ENCODE measurements around the gene RHBDL3.

RHBDL3 gene

DNA sequence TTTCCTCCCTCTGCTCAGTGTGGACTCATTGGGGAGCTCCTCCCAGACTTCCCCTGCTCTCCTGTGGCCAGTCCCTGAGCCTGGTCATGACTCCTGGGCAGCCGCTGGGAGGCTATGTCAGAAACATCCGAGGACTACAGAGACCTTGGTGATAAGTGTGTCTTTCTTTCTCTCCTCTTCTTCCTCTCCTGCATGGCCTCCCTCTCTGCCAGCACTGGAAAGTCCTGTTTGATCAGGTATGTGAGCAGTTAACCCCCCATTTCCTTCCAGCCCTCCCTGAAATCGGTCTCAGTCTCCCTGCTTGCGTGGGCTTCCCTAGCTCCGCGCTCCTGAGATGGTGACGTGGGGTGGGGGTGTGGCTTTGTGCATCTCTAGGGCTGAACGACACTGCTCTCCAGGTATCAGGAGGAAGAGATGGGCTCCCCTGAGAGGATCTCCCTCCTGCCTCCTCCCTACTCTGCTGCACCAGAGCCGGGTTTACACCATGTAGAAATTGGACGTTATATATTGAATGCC lies 2.1 kb downstream of the RHBDL3 start:
- peak; percentile 15 for DNase-seq

DNA sequence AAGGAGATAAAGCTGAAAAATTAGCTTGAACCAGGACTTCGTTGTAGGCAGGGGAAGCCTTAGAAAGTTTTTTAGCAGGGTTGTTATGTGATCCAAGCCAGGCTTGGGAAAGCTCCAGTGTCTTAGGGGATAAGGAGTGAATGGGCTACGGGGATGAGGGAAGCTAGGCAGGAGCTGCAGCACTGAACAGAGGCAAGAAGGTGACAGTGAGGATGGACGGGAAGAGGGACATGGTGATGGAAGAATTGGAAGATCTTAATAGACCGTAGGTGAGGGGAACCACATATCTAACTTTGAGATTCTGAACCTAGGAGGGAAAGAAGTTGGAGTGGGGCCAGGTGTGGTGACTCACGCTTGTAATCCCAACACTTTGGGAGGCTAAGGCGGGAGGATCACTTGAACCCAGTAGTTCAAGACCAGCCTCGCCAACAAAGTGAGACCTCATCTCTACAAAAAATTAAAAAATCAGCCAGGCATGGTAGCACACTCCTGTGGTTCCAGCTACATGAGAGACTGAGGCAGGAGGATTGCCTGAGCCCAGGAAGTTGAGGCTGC lies 3.2 kb downstream of the RHBDL3 start:
- no peak for DNase-seq

DNA sequence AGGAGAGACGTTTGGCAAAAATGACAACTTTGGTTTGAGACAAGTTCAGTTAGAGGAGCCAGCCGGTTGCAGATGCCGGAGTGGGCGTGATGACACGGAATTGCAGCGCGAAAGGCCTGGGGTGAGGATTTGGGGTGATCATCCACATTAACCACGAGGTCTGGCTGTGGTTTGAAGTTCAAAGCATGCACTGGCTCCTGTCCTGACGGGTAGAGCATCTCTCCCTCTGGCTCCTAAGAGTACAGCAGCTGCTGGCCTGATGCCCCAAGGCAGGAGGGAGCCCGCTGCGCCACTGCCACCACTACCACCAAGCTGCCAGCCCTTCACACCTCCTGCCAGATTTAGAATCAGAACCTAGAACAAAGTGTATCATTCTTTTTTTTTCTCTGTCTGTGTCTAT lies 3.7 kb downstream of the RHBDL3 start:
- no peak for DNase-seq

DNA sequence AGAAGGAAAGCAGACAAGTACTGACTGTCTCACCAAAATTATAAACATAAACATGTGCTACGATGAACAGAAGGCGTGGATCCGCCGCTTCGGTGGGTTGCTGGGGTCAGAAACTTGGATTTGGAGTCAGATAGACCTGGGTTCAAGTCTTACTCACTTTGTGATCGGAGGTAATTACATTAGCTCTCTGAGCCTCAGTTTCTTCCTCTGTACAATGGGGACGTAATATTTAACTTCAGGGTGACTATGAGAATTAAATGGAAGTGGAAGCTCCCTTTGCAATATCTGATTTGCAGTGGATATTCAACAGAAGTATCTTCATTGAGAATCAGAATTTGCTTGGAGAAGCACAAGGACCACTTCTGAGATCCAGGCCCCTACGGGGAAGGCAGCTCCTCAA lies 6.2 kb downstream of the RHBDL3 start:
- DNase-seq: no peak

DNA sequence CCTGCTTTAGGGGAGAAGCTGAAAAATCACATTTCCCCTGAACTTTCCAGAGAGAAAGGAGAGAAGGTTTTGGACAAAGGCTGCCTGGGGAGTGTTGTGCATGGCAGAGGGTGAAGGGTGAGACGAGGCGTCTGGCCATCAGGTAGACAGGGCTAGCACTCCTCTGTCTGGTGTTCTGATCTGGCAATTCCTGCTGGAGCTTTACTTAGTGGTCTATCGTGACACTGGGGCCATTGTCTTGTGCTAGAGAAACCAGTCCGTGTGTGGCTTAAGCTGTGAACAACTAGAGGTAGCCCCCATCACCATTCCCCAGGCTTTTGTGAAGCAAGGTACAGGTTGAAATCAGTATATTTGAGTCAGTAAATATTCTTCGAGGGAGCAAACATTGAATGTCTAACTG lies 8.5 kb downstream of the RHBDL3 start:
- DNase-seq: no peak

DNA sequence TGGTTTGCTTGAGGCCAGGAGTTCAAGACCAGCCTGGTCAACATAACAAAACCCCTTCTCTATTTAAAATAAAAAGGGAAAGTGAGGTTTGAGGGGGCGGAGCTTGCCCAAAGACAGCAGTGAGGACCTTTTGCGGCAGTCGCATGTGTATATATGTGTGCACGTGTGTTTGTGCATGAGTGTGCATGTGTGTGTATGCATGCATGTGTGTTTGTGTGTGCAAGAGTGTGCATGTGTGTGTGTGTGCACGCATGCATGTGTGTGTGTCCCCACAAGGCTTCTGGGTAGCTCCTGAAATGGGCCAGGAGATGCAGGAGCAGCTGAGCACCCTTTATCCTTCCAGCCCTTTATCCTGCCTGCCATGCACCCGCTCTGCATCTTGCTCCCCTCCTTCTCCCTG lies 9.0 kb downstream of the RHBDL3 start:
- no peak for DNase-seq

DNA sequence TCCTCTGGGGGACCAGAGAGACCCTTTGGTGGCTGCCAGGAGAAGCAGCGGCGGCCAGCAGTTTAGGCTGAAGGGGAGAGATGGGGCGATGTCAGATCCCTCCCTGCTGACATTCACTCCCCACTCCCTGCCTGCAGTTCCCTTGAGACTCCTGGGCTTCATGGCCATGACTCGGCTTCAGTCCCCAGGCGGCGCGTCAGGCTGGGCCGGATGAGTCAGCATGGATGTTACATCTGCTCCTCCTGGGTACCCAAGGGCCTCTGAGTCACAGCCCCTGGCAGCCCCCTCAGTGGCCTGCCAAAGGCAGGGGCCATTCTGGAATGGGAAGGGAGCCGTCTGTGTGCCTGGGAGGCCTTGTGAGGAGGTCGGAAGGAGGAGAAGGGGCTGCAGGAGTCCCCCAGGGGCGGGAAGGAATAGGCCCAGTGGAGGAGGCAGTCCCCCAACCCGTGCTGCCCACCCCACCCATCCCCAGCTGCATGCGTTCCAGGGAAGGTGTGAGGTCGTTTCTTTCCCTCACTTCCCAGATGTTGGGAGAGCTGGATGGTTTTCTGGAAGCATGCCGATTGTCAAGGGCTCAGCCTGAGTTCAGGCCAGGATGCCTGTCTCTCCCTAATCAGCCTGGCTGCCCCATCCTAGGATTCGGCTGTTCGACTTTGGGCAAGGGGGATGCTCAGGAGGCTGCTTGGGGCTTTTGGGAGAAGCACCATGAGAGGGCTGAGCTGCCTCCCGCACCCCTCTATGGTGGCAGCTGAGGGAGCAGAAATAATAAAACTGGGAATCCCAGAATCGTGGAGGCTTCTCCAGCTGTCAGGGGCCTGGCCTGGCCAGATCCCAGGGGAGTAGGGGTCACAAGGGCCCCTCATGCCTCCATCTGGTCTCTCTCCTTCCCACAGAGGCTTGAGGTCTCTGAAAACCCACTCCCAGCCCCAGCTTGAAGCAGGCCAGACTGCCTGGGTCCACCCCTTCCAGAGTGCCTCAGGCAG lies 9.7 kb downstream of the RHBDL3 start:
- DNase-seq: no peak

DNA sequence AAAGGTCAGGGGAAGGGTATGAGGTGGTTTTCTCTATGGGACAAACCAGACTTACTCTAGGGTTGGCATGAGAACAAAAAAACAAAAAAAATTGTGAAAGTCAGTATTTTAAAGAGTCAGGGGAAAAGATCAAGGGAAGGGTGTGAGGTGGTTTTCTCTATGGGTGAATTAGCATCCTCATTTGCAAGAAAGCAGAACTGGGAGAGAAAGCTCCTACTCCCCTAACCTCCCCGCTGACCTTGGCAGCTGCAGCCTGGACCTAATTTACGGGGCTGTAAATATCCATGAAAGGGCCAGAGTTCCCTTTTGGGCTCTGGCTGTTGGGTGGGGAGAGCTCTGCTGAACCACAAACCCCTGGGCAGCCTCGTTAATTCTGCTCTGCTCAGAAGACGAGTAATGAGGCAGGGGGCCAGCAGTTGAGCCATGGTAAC lies 10.6 kb downstream of the RHBDL3 start:
- DNase-seq: no peak

DNA sequence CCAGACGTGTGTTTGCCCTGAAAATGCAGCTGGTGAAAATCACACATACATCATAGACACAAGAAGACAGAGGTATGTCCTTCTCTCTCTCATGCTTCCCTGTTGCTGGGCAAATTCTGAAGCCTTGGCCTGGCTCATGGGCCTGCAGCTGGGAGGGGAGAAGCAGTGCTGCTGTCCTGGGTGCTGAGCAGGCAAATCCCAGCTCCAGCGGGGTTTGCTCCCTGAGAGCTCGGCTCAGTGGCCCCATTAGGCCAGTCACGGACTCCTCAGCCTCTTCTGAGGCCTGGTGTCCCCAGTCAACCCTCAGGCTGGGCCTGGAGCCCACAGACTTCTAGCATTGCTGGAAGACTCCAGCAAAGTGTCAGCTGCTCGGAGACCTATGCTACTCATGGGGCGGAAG lies 11.7 kb downstream of the RHBDL3 start:
- DNase-seq: no peak

DNA sequence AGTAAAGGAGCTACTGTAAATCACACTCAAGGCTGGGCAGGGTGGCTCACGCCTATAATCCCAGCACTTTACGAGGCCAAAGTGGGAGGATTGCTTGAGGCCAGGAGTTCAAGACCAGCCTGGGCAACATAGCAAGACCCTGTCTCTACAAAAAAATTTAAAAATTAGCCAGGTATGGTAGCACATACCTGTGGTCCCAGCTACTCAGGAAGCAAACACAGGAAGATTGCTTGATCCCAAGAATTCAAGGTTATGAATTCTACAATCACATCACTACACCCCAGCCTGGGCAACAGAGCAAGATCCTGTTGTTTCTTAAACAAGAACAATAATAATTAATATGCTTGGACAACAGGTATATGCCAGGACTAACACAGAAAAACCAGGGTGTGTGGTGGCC lies 13.2 kb downstream of the RHBDL3 start:
- DNase-seq: no peak

DNA sequence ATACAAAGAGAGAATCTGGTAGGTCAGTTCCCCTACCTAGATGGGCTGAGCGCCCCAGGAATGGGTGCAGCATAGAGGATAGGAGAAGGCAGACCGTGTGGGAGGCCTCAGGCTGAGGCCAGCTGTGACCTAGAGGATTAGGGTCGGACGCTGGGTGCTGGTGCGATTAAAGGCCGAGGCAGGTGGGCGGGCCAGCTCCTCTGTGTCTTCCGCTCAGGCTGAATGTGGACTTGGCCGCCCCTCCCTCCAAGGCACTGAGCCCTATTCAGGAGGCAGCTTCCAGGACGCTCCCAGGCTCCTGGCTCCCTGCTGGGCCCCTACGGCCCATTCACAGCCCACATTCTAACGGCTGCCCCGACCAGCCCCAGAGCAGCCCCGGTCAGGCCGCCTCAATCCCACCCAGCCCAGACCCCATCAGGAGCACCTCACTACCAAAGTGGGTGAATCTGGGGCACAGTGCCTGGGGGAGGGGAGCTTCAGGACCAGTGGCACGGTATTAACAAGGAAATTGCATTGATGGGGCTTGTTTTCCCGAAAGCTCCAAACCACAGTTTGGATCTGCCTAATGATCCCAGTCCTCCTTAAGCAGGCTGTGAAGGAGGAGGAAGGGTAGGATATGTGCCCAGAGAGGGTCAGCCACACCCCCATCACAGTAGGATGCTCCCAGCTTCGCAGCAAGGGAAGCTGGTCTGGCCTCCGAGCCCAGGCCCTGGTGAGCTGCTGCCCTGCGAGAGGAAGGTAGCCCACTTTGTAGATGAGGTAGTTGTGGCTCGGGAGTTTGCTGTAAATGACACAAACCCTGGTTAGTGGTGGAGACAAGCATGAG lies 14.5 kb downstream of the RHBDL3 start:
- DNase-seq: no peak

DNA sequence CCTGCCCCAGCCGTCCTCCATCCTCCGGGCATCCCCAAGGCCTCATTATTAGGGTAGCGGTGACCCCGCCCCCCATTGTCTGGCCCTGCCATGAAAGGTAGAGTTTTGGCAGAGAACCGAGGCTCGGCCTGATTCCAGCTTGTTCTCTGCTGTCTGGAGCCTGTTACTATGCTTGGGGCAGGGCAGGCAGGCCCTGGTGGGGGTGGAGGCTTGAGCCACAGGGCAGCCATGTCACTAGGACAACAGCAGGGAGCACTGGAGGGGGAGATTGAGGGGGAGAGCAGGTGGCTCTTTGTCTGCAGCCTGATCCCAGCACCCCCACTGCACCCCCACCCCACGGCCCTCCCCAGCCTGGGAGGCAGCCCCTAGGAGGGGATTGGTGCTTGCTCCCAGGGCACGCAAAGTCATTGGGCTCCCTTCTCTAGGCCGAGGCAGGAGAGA lies 15.4 kb downstream of the RHBDL3 start:
- DNase-seq: no peak

DNA sequence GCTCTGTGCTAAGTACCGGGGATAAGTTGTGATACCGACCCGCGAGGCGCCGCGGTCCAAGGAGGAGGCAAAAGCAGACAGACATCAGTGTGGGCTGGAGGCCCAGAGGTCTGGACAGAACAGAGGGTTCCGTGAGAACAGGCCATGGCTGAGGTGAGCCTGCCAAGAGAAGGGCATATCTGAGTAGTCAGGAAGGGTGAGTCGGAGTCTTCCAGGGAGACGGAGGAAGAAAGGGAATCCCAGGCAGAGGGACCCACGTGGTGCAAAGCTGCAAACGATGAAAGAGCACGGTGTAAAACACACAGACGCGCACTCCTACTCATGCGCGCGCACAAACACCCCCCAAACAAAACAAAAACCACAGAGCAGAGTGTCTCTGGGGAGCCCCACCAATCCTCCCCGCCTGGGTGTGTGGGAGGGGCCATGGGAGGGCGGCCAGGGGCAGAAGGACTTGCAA lies 18.1 kb downstream of the RHBDL3 start:
- DNase-seq: no peak

DNA sequence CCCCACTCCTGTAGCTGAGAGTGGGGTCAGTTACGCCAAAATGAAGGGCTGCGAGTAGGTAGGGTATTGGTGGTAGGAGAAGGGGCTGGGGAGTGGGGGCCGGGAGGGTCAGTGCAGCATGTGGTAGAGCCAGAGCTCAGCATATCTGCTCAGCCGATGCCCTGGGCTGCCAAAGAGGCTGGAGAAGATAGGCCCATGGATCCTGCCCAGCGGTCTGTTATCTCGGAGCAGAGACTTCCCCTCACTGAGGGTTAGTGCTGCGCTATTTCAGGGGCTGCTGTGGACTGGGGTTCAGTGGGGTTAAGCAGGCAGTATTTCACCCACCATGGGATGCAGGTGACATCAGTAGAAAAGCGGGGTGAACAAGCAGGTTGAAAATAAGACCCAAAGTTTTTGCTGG lies 19.7 kb downstream of the RHBDL3 start:
- DNase-seq: no peak

DNA sequence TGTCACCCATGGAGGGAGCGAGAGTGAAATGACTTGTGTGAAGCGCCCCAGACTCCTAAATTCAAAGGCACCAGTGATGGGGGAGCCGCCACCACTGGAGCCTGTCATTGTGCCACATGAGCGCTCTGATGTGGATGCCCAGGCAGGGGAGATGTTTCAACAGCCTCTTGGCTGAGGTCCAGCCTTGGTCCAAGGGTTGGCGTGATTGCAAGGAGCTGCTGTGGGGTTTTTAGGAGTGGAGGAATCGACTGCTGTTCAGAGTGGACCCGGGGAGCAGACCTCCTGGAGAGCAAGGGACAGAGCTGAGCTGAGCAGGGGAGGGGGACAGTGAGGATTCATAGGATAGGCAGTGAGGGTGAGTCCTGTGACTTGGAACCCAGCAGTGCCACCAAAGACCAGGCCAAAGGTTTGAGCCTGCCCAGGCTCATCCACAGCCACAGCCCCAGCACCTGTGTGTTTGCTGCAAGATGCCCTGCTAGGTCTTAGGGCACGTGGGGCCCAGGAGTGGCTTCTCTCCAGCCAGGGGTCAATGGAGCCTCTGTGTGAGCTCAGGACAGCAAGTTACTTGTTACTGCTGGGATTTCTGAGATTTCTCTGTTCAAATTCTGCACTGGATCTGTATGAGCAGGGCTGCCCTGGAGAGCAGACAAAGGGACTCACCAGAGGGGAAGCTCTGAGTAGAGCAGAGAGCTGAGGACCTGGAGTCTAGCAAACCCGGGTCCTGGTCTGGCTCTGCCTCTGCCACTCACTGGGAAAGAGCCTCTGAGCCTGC lies 20.3 kb downstream of the RHBDL3 start:
- no peak for DNase-seq

DNA sequence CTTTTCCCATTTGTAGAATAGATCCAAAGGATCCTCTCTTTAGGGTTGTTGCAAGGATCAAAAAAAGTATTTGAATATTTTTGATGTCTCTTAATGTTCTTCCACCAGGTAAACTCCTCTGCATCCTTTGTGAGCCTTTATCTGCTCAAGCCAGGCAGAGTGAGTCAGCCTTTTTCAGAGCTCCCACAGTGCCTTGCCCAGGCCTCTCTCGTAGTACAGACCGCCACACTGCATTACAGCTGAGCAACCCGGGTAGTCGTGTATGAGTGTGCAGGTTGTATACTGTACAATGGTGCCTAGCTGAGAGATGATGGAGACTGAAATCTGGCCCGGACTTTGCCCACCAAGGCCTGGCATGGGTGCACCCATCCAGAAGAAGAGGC lies 20.9 kb downstream of the RHBDL3 start:
- no peak for DNase-seq

DNA sequence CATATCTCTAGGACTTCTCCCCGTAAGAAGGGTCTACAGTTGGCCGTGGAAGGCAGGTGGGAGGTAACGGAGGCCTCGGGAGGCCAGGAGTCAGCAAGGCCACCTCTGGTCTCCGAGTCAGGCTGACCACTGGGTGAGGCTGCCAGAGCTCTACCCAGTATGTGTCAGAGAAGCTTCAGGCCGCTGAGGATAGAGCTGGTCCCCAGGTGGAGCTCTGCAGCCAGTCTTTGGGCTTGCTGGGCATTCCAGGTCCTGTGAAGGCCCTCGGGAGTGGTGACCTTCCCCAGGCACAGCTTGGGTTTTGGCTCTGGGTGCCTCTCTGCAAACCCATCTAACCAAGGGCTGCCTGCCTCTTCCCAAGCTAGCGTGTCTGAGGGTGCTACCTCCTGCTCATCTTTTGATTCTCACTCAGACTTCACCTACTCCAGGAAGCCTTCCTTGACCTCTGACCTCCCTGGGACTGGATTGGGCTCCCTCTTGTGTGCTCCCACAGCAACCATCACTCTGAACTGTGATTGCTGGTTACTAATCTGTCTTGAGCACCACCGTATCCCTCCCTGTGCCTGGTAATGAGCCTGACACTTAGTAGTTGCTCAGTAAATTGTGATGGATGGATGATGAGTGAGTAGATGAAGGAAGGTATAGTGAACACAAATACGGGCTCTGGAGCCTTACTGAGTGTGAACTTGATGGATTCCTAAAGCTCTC lies 22.3 kb downstream of the RHBDL3 start:
- no peak for DNase-seq

DNA sequence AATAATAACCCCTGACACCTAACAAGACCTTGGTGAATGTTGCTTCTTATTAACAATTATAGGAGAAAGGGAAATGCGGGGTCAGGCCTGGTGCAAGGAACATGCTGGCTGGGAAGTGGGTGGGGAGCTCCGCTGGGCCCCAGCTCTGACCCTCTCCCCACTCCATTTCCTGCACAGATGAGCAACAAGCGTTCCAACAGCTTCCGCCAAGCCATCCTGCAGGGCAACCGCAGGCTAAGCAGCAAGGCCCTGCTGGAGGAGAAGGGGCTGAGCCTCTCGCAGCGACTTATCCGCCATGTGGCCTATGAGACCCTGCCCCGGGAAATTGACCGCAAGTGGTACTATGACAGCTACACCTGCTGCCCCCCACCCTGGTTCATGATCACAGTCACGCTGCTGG lies 23.0 kb downstream of the RHBDL3 start:
- no peak for DNase-seq

DNA sequence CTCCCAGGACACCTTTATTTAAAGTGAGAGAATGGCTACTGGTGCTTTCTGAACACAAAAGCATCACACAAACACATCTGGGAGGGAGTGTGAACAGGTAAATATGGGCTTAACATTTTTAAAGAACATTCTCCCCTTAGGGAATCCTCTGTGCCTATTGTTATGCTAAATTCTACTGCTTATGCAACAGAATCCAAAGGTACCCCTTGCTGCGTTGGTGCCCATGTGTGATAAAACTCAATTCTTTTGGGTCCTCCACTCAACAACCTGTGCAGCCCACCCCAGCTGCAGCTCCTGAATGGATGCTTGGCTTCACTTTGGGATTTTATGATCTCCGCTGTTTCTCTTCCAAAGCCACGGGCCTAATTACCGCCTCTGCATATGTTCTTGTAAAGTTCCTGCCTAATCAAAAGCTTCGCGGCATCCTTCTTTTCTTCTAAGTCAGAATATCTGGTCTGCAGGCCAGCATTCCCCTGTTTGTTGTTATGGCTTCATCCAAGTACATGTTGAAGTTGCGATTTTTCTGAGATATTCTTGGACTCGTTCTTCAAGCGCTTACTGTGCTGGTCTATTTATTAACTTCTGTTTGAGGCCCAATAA lies 23.9 kb downstream of the RHBDL3 start:
- no peak for DNase-seq

DNA sequence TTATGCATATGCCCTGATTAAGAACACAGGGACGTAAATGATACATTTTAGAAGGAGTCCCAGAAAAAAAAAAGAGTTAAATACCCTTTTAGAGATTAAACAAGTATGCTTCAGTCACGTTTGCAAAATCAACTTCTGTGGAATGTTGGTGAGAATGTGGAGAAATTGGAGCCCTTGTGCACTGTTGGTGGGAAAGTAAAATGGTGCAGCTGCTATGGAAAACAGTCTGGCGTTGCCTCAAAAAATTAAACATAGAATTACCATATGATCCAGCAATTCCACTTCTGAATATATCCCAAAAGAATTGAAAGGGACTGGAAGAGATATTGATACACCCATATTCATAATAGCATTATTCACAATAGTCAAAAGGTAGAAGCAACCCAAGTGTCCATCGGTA lies 26.5 kb downstream of the RHBDL3 start:
- DNase-seq: no peak

DNA sequence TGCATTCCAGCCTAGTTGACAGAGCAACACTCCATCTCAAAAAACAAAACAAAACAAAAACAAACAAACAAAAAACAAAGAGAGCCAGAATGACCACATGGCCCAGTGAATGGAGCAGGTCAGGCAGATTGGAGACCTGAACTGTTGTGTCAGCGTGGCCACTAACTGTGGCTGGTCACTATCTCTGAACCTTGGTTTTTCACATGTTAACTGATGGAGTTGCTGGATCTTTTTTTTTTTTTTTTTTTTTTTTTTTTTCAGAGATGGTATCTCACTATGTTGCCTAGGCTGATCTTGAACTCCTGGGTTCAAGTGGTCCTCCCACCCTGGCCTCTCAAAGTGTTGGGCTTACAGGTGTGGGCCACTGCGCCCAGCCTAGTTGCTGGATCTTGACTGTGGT lies 31.8 kb downstream of the RHBDL3 start:
- DNase-seq: no peak

All from T-helper 9 cell (primary cell).